Measurements from ENCODE around the gene PRKG2.

DNA sequence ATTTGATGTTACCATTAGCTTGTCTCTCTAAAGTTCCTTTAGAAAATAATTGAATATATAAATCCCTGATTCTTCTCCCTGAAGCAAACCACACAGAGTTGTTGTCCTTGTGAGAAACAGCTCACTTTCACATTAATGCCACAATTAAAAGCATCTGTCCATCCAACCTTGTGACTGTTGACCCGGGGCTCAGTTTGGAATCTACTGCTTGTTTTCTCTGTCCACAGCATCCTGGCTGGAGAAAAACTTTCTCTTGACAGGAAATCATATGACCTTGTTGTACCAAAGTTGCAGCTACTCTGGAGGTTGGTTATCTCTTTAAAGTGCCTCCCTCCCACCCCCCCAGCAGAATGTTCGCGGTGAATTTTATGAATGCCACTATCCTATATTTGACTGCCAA, 3.1 kb downstream of the PRKG2 start:
- TF ChIP-seq, protein P1, sequence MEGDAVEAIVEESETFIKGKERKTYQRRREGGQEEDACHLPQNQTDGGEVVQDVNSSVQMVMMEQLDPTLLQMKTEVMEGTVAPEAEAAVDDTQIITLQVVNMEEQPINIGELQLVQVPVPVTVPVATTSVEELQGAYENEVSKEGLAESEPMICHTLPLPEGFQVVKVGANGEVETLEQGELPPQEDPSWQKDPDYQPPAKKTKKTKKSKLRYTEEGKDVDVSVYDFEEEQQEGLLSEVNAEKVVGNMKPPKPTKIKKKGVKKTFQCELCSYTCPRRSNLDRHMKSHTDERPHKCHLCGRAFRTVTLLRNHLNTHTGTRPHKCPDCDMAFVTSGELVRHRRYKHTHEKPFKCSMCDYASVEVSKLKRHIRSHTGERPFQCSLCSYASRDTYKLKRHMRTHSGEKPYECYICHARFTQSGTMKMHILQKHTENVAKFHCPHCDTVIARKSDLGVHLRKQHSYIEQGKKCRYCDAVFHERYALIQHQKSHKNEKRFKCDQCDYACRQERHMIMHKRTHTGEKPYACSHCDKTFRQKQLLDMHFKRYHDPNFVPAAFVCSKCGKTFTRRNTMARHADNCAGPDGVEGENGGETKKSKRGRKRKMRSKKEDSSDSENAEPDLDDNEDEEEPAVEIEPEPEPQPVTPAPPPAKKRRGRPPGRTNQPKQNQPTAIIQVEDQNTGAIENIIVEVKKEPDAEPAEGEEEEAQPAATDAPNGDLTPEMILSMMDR (IDR thresholded peaks at IDR 0.05), result no peak
- TF ChIP-seq POLR2A (IDR thresholded peaks at IDR 0.05), result no peak
